SK-N-SH (cell line): ENCODE data around the gene FBXO31. TPM values are rescaled to one million over a fixed set of nuclear protein-coding genes. Genes with fewer than 3 reads are reported as not detected.

Experiments used
- CTCF ChIA-PET: fragments of 300-600, 350-600 bp; formaldehyde crosslinking; extraction: SDS; loops from one replicate; lab custom pipeline; 2021; lab: Yijun Ruan, JAX
- POLR2A ChIA-PET: fragments of 350-600 bp; sonication (Branson Sonifier 250); formaldehyde crosslinking; extraction: SDS; loops from one replicate; lab custom pipeline; 2020; ENCODE audit warnings: antibody characterized with exemption, inconsistent platforms; lab: Yijun Ruan, JAX
- DNase-seq: peaks from one replicate; pipeline ENCODE4 v3.0.0; 2012
- H2AFZ ChIP-seq: fragments of 200-600 bp; sonication (generic); 2 replicates; pipeline ENCODE4 v1.8.1; 2016; ENCODE audit warnings: antibody characterized with exemption, mild to moderate bottlenecking, low read depth
- H3F3A ChIP-seq: fragments of 200-600 bp; sonication (generic); replicated peaks from 2 replicates; pipeline ENCODE3; 2016; ENCODE audit warnings: antibody characterized with exemption, mild to moderate bottlenecking; ENCODE audit not compliant: insufficient read depth
- H3K27ac ChIP-seq, 2 experiments: fragments of 200-500 bp in 1 of 2; fragments of 200-600 bp in 1 of 2; sonication (Bioruptor generic) in 1 of 2; sonication (generic), shearing (Covaris generic) in 1 of 2; 2 replicates each; pipeline versions ENCODE4 v1.5.1 to v1.6.1; 2014 to 2016; ENCODE audit warnings: low read depth in 2 of 2, inconsistent platforms in 1 of 2, low read length in 1 of 2, mild to moderate bottlenecking in 1 of 2, mixed read lengths in 1 of 2
- H3K27me3 ChIP-seq: fragments of 200-600 bp; sonication (generic), shearing (Covaris generic); 2 replicates; pipeline ENCODE4 v1.6.1; 2016; ENCODE audit warnings: mixed run types; ENCODE audit not compliant: insufficient read depth
- H3K36me3 ChIP-seq, 2 experiments: fragments of 200-500 bp in 1 of 2; fragments of 200-600 bp in 1 of 2; sonication (Bioruptor generic) in 1 of 2; sonication (generic) in 1 of 2; replicated peaks in 1 of 2; 2 replicates each; pipeline versions ENCODE3 to v1.5.1; 2014 to 2016; ENCODE audit warnings: low read length in 1 of 2, mild to moderate bottlenecking in 1 of 2; ENCODE audit not compliant: insufficient read depth in 2 of 2, control insufficient read depth in 1 of 2
- H3K4me1 ChIP-seq, 2 experiments: fragments of 200-500 bp in 1 of 2; fragments of 200-600 bp in 1 of 2; sonication (Bioruptor generic) in 1 of 2; sonication (generic), shearing (Covaris generic) in 1 of 2; 2 replicates each; pipeline versions ENCODE4 v1.5.1 to v1.6.1; 2014 to 2016; ENCODE audit warnings: low read depth in 1 of 2, low read length in 1 of 2, mixed run types in 1 of 2; ENCODE audit not compliant: insufficient read depth in 2 of 2, control insufficient read depth in 1 of 2
- H3K4me2 ChIP-seq: fragments of 200-600 bp; sonication (generic), shearing (Covaris generic); 2 replicates; pipeline ENCODE4 v1.6.1; 2017; ENCODE audit warnings: mixed run types
- H3K4me3 ChIP-seq, 2 experiments: fragments of 200-500 bp in 1 of 2; fragments of 200-600 bp in 1 of 2; sonication (Bioruptor generic) in 1 of 2; sonication (generic), shearing (Covaris generic) in 1 of 2; 2 replicates each; pipeline versions ENCODE4 v1.5.1 to v1.8.1; 2014 to 2016; ENCODE audit warnings: low read depth in 2 of 2, inconsistent platforms in 1 of 2, low read length in 1 of 2, mild to moderate bottlenecking in 1 of 2, mixed read lengths in 1 of 2, moderate library complexity in 1 of 2
- H3K79me2 ChIP-seq: fragments of 200-600 bp; sonication (generic); 2 replicates; pipeline ENCODE4 v1.8.1; 2017; ENCODE audit warnings: mild to moderate bottlenecking; ENCODE audit not compliant: insufficient read depth
- H3K9ac ChIP-seq: fragments of 200-600 bp; sonication (generic); 2 replicates; pipeline ENCODE4 v1.6.1; 2017; ENCODE audit warnings: mixed run types
- H3K9me2 ChIP-seq: fragments of 200-600 bp; sonication (generic); 2 replicates; pipeline ENCODE4 v1.6.1; 2017; ENCODE audit warnings: mixed run types
- H3K9me3 ChIP-seq: fragments of 200-600 bp; sonication (generic); 2 replicates; pipeline ENCODE4 v1.6.1; 2017; ENCODE audit warnings: mixed run types, mild to moderate bottlenecking, moderate library complexity
- H4K20me1 ChIP-seq: fragments of 200-600 bp; sonication (generic); 2 replicates; pipeline ENCODE4 v1.6.1; 2017; ENCODE audit warnings: mild to moderate bottlenecking, mixed run types; ENCODE audit not compliant: insufficient read depth
- CTCF ChIP-seq: fragments of 200-600 bp; sonication (generic); IDR thresholded peaks from 2 replicates; pipeline ENCODE4 v1.6.1; 2017; ENCODE audit warnings: antibody characterized with exemption, mild to moderate bottlenecking, moderate library complexity
- FOXM1 ChIP-seq: IDR thresholded peaks from 2 replicates; pipeline ENCODE4 v1.4.0; 2012; ENCODE audit warnings: low read depth, mild to moderate bottlenecking
- GABPA ChIP-seq: IDR thresholded peaks from 2 replicates; pipeline ENCODE4 v1.4.0; 2012; ENCODE audit warnings: low read depth, mild to moderate bottlenecking
- MEF2A ChIP-seq: IDR thresholded peaks from 2 replicates; pipeline ENCODE4 v1.4.0; 2012; ENCODE audit warnings: low read depth, borderline replicate concordance
- NFIC ChIP-seq: IDR thresholded peaks from 2 replicates; pipeline ENCODE4 v1.4.0; 2012; ENCODE audit warnings: borderline replicate concordance
- RCOR1 ChIP-seq: fragments of 150-350 bp; IDR thresholded peaks from 2 replicates; pipeline ENCODE4 v1.6.1; 2017; ENCODE audit warnings: antibody characterized with exemption, low read length
- TAF1 ChIP-seq: IDR thresholded peaks from 2 replicates; pipeline ENCODE4 v1.6.1; 2012; ENCODE audit warnings: low read depth, mild to moderate bottlenecking, low read length, moderate library complexity, borderline replicate concordance
- TCF12 ChIP-seq: IDR thresholded peaks from 2 replicates; pipeline ENCODE4 v1.4.0; 2012
- TEAD4 ChIP-seq: IDR thresholded peaks from 2 replicates; pipeline ENCODE4 v1.4.0; 2012; ENCODE audit warnings: mild to moderate bottlenecking, borderline replicate concordance; ENCODE audit not compliant: insufficient read depth
- WGBS: methylation state at CpG from one replicate; pipeline ENCODE4 v1.1.6; 2017; ENCODE audit warnings: low lambda C conversion rate; 5-methylcytosine and 5-hydroxymethylcytosine counted together
- polyA plus RNA-seq, 3 experiments: library from polyadenylated mRNA; depleted of rRNA; stranded (reverse); fragments of >200 nt; gene quantifications; 2 replicates each; pipeline ENCODE4 v1.2.3, GENCODE V29; 2012
- TF ChIP-seq, protein P1 (sequence below): IDR thresholded peaks from 2 replicates; pipeline ENCODE4 v1.6.1; 2012; ENCODE audit warnings: mild to moderate bottlenecking, low read depth, low read length, moderate library complexity

FBXO31 gene
- polyA plus RNA-seq, 1 of the 3 experiments (the other 2 are of a cell fraction), result 14.2 TPM

GRCh38 chr16:87334651-87335624 is 48.6 kb downstream of the FBXO31 start:
- Histone ChIP-seq H3K4me2 (no peak overlapping the region), H3K27me3 (no peaks in the 10 kb centered on the region), H3K79me2 (peaks cover 4% of the 10 kb centered on the region; the same call in 1 of the 2 replicates), H3K4me1 (peaks cover 0 to 8% of the 10 kb centered on the region in 2 experiments; a peak in 2 of 4 replicates), H3F3A (no peaks in the 10 kb centered on the region), H3K4me3 (no peak overlapping the region), H2AFZ (no peak overlapping the region), H3K36me3 (peaks cover 0 to 45% of the 10 kb centered on the region in 2 experiments)
- no peak for DNase-seq
- CTCF ChIA-PET, result interaction anchor here (0.6 to 3.6 kb wide), 4 partner anchors 10 to 59 kb away, joined by 3 to 16 read pairs (median 3); no protein-coding TSS in a partner anchor
- TF ChIP-seq GABPA (no peak), TEAD4 (no peak), TAF1 (no peak), TCF12 (no peak), NFIC (no peak), CTCF (no peak), MEF2A (no peak), FOXM1 (no peak), RCOR1 (no peak)
- TF ChIP-seq, protein P1, sequence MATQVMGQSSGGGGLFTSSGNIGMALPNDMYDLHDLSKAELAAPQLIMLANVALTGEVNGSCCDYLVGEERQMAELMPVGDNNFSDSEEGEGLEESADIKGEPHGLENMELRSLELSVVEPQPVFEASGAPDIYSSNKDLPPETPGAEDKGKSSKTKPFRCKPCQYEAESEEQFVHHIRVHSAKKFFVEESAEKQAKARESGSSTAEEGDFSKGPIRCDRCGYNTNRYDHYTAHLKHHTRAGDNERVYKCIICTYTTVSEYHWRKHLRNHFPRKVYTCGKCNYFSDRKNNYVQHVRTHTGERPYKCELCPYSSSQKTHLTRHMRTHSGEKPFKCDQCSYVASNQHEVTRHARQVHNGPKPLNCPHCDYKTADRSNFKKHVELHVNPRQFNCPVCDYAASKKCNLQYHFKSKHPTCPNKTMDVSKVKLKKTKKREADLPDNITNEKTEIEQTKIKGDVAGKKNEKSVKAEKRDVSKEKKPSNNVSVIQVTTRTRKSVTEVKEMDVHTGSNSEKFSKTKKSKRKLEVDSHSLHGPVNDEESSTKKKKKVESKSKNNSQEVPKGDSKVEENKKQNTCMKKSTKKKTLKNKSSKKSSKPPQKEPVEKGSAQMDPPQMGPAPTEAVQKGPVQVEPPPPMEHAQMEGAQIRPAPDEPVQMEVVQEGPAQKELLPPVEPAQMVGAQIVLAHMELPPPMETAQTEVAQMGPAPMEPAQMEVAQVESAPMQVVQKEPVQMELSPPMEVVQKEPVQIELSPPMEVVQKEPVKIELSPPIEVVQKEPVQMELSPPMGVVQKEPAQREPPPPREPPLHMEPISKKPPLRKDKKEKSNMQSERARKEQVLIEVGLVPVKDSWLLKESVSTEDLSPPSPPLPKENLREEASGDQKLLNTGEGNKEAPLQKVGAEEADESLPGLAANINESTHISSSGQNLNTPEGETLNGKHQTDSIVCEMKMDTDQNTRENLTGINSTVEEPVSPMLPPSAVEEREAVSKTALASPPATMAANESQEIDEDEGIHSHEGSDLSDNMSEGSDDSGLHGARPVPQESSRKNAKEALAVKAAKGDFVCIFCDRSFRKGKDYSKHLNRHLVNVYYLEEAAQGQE, result no peak
- TF ChIP-seq, all 33 proteins: peak for 0
- Histone ChIP-seq H3K9me3 (no peaks in the 10 kb centered on the region), H3K9ac (no peak overlapping the region), H4K20me1 (0 out of 2 replicates have a peak, but pooled peaks cover 3% of the 10 kb centered on the region), H3K9me2 (no peaks in the 10 kb centered on the region), H3K27ac (no peak overlapping the region)
- 95% methylated on average over 13 of the region's 29 CpGs for WGBS
- POLR2A ChIA-PET, result no interaction called here
